SK-N-SH (cell line): Measurements from ENCODE around the gene UMOD. TPM values are rescaled to one million over a fixed set of nuclear protein-coding genes. Genes with fewer than 3 reads are reported as not detected.

ENCODE experiments used
- CTCF ChIA-PET: fragments of 300-600, 350-600 bp; formaldehyde crosslinking; extraction: SDS; loops from one replicate; lab custom pipeline; 2021; lab: Yijun Ruan, JAX
- POLR2A ChIA-PET: fragments of 350-600 bp; sonication (Branson Sonifier 250); formaldehyde crosslinking; extraction: SDS; loops from one replicate; lab custom pipeline; 2020; ENCODE audit warnings: antibody characterized with exemption, inconsistent platforms; lab: Yijun Ruan, JAX
- DNase-seq: peaks from one replicate; pipeline ENCODE4 v3.0.0; 2012
- H2AFZ ChIP-seq: fragments of 200-600 bp; sonication (generic); 2 replicates; pipeline ENCODE4 v1.8.1; 2016; ENCODE audit warnings: antibody characterized with exemption, mild to moderate bottlenecking, low read depth
- H3F3A ChIP-seq: fragments of 200-600 bp; sonication (generic); replicated peaks from 2 replicates; pipeline ENCODE3; 2016; ENCODE audit warnings: antibody characterized with exemption, mild to moderate bottlenecking; ENCODE audit not compliant: insufficient read depth
- H3K27ac ChIP-seq, 2 experiments: fragments of 200-500 bp in 1 of 2; fragments of 200-600 bp in 1 of 2; sonication (Bioruptor generic) in 1 of 2; sonication (generic), shearing (Covaris generic) in 1 of 2; 2 replicates each; pipeline versions ENCODE4 v1.5.1 to v1.6.1; 2014 to 2016; ENCODE audit warnings: low read depth in 2 of 2, inconsistent platforms in 1 of 2, low read length in 1 of 2, mild to moderate bottlenecking in 1 of 2, mixed read lengths in 1 of 2
- H3K27me3 ChIP-seq: fragments of 200-600 bp; sonication (generic), shearing (Covaris generic); 2 replicates; pipeline ENCODE4 v1.6.1; 2016; ENCODE audit warnings: mixed run types; ENCODE audit not compliant: insufficient read depth
- H3K36me3 ChIP-seq, 2 experiments: fragments of 200-500 bp in 1 of 2; fragments of 200-600 bp in 1 of 2; sonication (Bioruptor generic) in 1 of 2; sonication (generic) in 1 of 2; replicated peaks in 1 of 2; 2 replicates each; pipeline versions ENCODE3 to v1.5.1; 2014 to 2016; ENCODE audit warnings: low read length in 1 of 2, mild to moderate bottlenecking in 1 of 2; ENCODE audit not compliant: insufficient read depth in 2 of 2, control insufficient read depth in 1 of 2
- H3K4me1 ChIP-seq, 2 experiments: fragments of 200-500 bp in 1 of 2; fragments of 200-600 bp in 1 of 2; sonication (Bioruptor generic) in 1 of 2; sonication (generic), shearing (Covaris generic) in 1 of 2; 2 replicates each; pipeline versions ENCODE4 v1.5.1 to v1.6.1; 2014 to 2016; ENCODE audit warnings: low read depth in 1 of 2, low read length in 1 of 2, mixed run types in 1 of 2; ENCODE audit not compliant: insufficient read depth in 2 of 2, control insufficient read depth in 1 of 2
- H3K4me2 ChIP-seq: fragments of 200-600 bp; sonication (generic), shearing (Covaris generic); 2 replicates; pipeline ENCODE4 v1.6.1; 2017; ENCODE audit warnings: mixed run types
- H3K4me3 ChIP-seq, 2 experiments: fragments of 200-500 bp in 1 of 2; fragments of 200-600 bp in 1 of 2; sonication (Bioruptor generic) in 1 of 2; sonication (generic), shearing (Covaris generic) in 1 of 2; 2 replicates each; pipeline versions ENCODE4 v1.5.1 to v1.8.1; 2014 to 2016; ENCODE audit warnings: low read depth in 2 of 2, inconsistent platforms in 1 of 2, low read length in 1 of 2, mild to moderate bottlenecking in 1 of 2, mixed read lengths in 1 of 2, moderate library complexity in 1 of 2
- H3K79me2 ChIP-seq: fragments of 200-600 bp; sonication (generic); 2 replicates; pipeline ENCODE4 v1.8.1; 2017; ENCODE audit warnings: mild to moderate bottlenecking; ENCODE audit not compliant: insufficient read depth
- H3K9ac ChIP-seq: fragments of 200-600 bp; sonication (generic); 2 replicates; pipeline ENCODE4 v1.6.1; 2017; ENCODE audit warnings: mixed run types
- H3K9me2 ChIP-seq: fragments of 200-600 bp; sonication (generic); 2 replicates; pipeline ENCODE4 v1.6.1; 2017; ENCODE audit warnings: mixed run types
- H3K9me3 ChIP-seq: fragments of 200-600 bp; sonication (generic); 2 replicates; pipeline ENCODE4 v1.6.1; 2017; ENCODE audit warnings: mixed run types, mild to moderate bottlenecking, moderate library complexity
- H4K20me1 ChIP-seq: fragments of 200-600 bp; sonication (generic); 2 replicates; pipeline ENCODE4 v1.6.1; 2017; ENCODE audit warnings: mild to moderate bottlenecking, mixed run types; ENCODE audit not compliant: insufficient read depth
- FOSL2 ChIP-seq: IDR thresholded peaks from 2 replicates; pipeline ENCODE4 v1.4.0; 2012; ENCODE audit warnings: low read depth, mild to moderate bottlenecking, moderate library complexity, borderline replicate concordance
- FOXJ3 ChIP-seq: sonication (generic); formaldehyde crosslinking; IDR thresholded peaks from 2 replicates; pipeline ENCODE4 v1.5.1; 2020; ENCODE audit warnings: mild to moderate bottlenecking, missing genetic modification reagents
- FOXM1 ChIP-seq: IDR thresholded peaks from 2 replicates; pipeline ENCODE4 v1.4.0; 2012; ENCODE audit warnings: low read depth, mild to moderate bottlenecking
- GABPA ChIP-seq: IDR thresholded peaks from 2 replicates; pipeline ENCODE4 v1.4.0; 2012; ENCODE audit warnings: low read depth, mild to moderate bottlenecking
- GATA2 ChIP-seq: sonication (generic); formaldehyde crosslinking; IDR thresholded peaks from 2 replicates; pipeline ENCODE4 v1.5.0; 2020; ENCODE audit warnings: mild to moderate bottlenecking, missing genetic modification reagents
- JUND ChIP-seq: IDR thresholded peaks from 2 replicates; pipeline ENCODE4 v1.4.0; 2012
- MEF2A ChIP-seq: IDR thresholded peaks from 2 replicates; pipeline ENCODE4 v1.4.0; 2012; ENCODE audit warnings: low read depth, borderline replicate concordance
- MXI1 ChIP-seq: IDR thresholded peaks from 2 replicates; pipeline ENCODE4 v1.6.1; 2012; ENCODE audit warnings: mild to moderate bottlenecking, low read depth, low read length, improper control_type of control experiment
- NRF1 ChIP-seq: IDR thresholded peaks from 2 replicates; pipeline ENCODE4 v1.6.1; 2012; ENCODE audit warnings: low read depth, mild to moderate bottlenecking, low read length
- POLR2AphosphoS5 ChIP-seq: IDR thresholded peaks from 2 replicates; pipeline ENCODE4 v1.6.1; 2012; ENCODE audit warnings: low read depth, low read length
- RAD21 ChIP-seq: IDR thresholded peaks from 2 replicates; pipeline ENCODE4 v1.6.1; 2012; ENCODE audit warnings: mild to moderate bottlenecking, low read length
- RFX5 ChIP-seq: IDR thresholded peaks from 2 replicates; pipeline ENCODE4 v1.6.1; 2012; ENCODE audit warnings: mild to moderate bottlenecking, improper control_type of control experiment, low read length
- RXRA ChIP-seq: IDR thresholded peaks from 2 replicates; pipeline ENCODE4 v1.4.0; 2012; ENCODE audit warnings: low read depth, mild to moderate bottlenecking, borderline replicate concordance
- SMC3 ChIP-seq: IDR thresholded peaks from 2 replicates; pipeline ENCODE4 v1.6.1; 2012; ENCODE audit warnings: low read depth, low read length, improper control_type of control experiment
- TCF12 ChIP-seq: IDR thresholded peaks from 2 replicates; pipeline ENCODE4 v1.4.0; 2012
- YY1 ChIP-seq: IDR thresholded peaks from 2 replicates; pipeline ENCODE4 v1.4.0; 2012; ENCODE audit warnings: low read depth, mild to moderate bottlenecking
- WGBS: methylation state at CpG from one replicate; pipeline ENCODE4 v1.1.6; 2017; ENCODE audit warnings: low lambda C conversion rate; 5-methylcytosine and 5-hydroxymethylcytosine counted together
- polyA plus RNA-seq, 3 experiments: library from polyadenylated mRNA; depleted of rRNA; stranded (reverse); fragments of >200 nt; gene quantifications; 2 replicates each; pipeline ENCODE4 v1.2.3, GENCODE V29; 2012
- TF ChIP-seq, protein P1 (sequence below): IDR thresholded peaks from 2 replicates; pipeline ENCODE4; 2012
- TF ChIP-seq, protein P2 (sequence below): fragments of 200-600 bp; sonication (generic); IDR thresholded peaks from 2 replicates; pipeline ENCODE4 v1.6.1; 2017; ENCODE audit warnings: antibody characterized with exemption, mild to moderate bottlenecking, moderate library complexity
- TF ChIP-seq, protein P3 (sequence below): fragments of 150-350 bp; IDR thresholded peaks from 2 replicates; pipeline ENCODE4 v1.6.1; 2016; ENCODE audit warnings: mild to moderate bottlenecking, low read depth, low read length
- TF ChIP-seq, protein P4 (sequence below): fragments of 150-350 bp; IDR thresholded peaks from 2 replicates; pipeline ENCODE4 v1.6.1; 2017; ENCODE audit warnings: antibody characterized with exemption, low read length, low read depth, borderline replicate concordance
- TF ChIP-seq, protein P5 (sequence below): IDR thresholded peaks from 2 replicates; pipeline ENCODE4 v1.4.0; 2012; ENCODE audit warnings: low read depth
- TF ChIP-seq, protein P6 (sequence below): IDR thresholded peaks from 2 replicates; pipeline ENCODE4 v1.4.0; 2012; ENCODE audit warnings: low read depth, borderline replicate concordance

Gene UMOD
- polyA plus RNA-seq, 1 of the 3 experiments (the other 2 are of a cell fraction): not detected

DNA sequence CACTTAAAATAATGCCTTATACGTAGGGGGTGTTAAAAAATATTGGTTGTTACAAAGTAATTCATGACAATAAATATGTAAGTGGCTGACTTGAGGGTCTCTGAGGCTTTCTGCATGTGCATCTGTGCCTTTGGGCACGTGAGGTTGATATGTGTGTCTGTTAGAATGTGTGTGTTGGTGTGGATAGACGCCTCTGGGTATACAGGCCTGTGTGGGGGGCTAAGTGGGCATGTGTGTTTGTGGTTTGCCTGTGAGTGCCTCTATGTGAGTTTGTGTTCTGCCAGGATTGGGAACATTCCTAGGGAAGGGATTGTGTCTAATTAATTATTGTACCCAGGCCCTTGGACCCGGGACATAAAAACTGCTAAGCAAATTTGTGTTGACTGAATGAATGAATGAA, 44.2 kb downstream of the UMOD start:
- Histone ChIP-seq H3K9me2 (no peaks in the 10 kb centered on the region), H3K4me2 (no peak overlapping the region), H3K27ac (no peak overlapping the region), H4K20me1 (no peaks in the 10 kb centered on the region), H3K27me3 (no peaks in the 10 kb centered on the region), H3F3A (no peaks in the 10 kb centered on the region), H3K79me2 (no peaks in the 10 kb centered on the region), H3K9ac (no peak overlapping the region), H3K4me3 (no peak overlapping the region), H2AFZ (no peak overlapping the region), H3K9me3 (no peaks in the 10 kb centered on the region), H3K4me1 (no peaks in the 10 kb centered on the region), H3K36me3 (no peaks in the 10 kb centered on the region)
- POLR2A ChIA-PET: no interaction called here
- WGBS: 5% methylated on average over 4 of the region's 4 CpGs
- TF ChIP-seq, protein P1, sequence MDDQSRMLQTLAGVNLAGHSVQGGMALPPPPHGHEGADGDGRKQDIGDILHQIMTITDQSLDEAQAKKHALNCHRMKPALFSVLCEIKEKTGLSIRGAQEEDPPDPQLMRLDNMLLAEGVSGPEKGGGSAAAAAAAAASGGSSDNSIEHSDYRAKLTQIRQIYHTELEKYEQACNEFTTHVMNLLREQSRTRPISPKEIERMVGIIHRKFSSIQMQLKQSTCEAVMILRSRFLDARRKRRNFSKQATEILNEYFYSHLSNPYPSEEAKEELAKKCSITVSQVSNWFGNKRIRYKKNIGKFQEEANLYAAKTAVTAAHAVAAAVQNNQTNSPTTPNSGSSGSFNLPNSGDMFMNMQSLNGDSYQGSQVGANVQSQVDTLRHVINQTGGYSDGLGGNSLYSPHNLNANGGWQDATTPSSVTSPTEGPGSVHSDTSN: no peak
- TF ChIP-seq GABPA (no peak), RAD21 (no peak)
- CTCF ChIA-PET: interaction anchor here (2.2 to 6.1 kb wide), 3 partner anchors 8 to 401 kb away, joined by 10 to 47 read pairs (median 16); no protein-coding TSS in a partner anchor
- DNase-seq: no peak

DNA sequence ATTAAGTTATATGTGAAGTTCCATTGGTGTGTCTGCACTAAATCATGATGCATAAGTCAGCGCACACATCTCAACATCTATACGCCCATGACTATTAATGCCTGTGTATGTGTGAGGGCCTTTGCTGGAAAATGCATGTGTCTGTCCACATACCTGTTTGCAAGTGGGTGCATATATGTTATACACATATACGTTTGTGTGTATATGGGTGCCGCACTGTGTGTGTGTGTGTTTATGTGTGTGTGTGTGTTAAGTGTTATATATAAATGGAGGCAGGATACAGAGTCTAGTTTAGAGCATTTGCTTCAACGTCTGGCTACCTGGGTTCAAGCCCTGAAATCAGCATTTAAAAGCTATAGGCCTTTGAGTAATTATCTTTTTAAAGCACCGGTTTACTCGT, 44.7 kb downstream of the UMOD start:
- Histone ChIP-seq H3K79me2 (no peaks in the 10 kb centered on the region), H3K4me3 (no peak overlapping the region), H3K27me3 (no peaks in the 10 kb centered on the region), H3K9me2 (no peaks in the 10 kb centered on the region), H3K36me3 (no peaks in the 10 kb centered on the region), H3K4me2 (no peak overlapping the region), H3K9ac (no peak overlapping the region), H3K4me1 (no peaks in the 10 kb centered on the region), H3K27ac (no peak overlapping the region), H3K9me3 (no peaks in the 10 kb centered on the region), H4K20me1 (no peaks in the 10 kb centered on the region), H2AFZ (no peak overlapping the region), H3F3A (no peaks in the 10 kb centered on the region)
- DNase-seq: no peak
- POLR2A ChIA-PET: no interaction called here
- WGBS: 57% methylated on average over 7 of the region's 7 CpGs
- CTCF ChIA-PET: interaction anchor here (1.1 to 6.1 kb wide), 3 partner anchors 76 to 401 kb away, joined by 4 to 47 read pairs (median 10); no protein-coding TSS in a partner anchor
- TF ChIP-seq TCF12 (no peak), RFX5 (no peak), GABPA (no peak), SMC3 (no peak), NRF1 (no peak), POLR2AphosphoS5 (no peak), YY1 (no peak), GATA2 (no peak), FOXM1 (no peak), FOXJ3 (CRISPR knock-in tag) (no peak), MEF2A (no peak), FOSL2 (no peak), JUND (no peak), MXI1 (no peak), RXRA (no peak)
- TF ChIP-seq, protein P2, sequence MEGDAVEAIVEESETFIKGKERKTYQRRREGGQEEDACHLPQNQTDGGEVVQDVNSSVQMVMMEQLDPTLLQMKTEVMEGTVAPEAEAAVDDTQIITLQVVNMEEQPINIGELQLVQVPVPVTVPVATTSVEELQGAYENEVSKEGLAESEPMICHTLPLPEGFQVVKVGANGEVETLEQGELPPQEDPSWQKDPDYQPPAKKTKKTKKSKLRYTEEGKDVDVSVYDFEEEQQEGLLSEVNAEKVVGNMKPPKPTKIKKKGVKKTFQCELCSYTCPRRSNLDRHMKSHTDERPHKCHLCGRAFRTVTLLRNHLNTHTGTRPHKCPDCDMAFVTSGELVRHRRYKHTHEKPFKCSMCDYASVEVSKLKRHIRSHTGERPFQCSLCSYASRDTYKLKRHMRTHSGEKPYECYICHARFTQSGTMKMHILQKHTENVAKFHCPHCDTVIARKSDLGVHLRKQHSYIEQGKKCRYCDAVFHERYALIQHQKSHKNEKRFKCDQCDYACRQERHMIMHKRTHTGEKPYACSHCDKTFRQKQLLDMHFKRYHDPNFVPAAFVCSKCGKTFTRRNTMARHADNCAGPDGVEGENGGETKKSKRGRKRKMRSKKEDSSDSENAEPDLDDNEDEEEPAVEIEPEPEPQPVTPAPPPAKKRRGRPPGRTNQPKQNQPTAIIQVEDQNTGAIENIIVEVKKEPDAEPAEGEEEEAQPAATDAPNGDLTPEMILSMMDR: no peak
- TF ChIP-seq, protein P3, sequence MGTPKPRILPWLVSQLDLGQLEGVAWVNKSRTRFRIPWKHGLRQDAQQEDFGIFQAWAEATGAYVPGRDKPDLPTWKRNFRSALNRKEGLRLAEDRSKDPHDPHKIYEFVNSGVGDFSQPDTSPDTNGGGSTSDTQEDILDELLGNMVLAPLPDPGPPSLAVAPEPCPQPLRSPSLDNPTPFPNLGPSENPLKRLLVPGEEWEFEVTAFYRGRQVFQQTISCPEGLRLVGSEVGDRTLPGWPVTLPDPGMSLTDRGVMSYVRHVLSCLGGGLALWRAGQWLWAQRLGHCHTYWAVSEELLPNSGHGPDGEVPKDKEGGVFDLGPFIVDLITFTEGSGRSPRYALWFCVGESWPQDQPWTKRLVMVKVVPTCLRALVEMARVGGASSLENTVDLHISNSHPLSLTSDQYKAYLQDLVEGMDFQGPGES: no peak
- TF ChIP-seq, protein P4, sequence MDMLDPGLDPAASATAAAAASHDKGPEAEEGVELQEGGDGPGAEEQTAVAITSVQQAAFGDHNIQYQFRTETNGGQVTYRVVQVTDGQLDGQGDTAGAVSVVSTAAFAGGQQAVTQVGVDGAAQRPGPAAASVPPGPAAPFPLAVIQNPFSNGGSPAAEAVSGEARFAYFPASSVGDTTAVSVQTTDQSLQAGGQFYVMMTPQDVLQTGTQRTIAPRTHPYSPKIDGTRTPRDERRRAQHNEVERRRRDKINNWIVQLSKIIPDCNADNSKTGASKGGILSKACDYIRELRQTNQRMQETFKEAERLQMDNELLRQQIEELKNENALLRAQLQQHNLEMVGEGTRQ: no peak
- TF ChIP-seq, protein P5, sequence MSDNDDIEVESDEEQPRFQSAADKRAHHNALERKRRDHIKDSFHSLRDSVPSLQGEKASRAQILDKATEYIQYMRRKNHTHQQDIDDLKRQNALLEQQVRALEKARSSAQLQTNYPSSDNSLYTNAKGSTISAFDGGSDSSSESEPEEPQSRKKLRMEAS: no peak
- TF ChIP-seq, protein P6, sequence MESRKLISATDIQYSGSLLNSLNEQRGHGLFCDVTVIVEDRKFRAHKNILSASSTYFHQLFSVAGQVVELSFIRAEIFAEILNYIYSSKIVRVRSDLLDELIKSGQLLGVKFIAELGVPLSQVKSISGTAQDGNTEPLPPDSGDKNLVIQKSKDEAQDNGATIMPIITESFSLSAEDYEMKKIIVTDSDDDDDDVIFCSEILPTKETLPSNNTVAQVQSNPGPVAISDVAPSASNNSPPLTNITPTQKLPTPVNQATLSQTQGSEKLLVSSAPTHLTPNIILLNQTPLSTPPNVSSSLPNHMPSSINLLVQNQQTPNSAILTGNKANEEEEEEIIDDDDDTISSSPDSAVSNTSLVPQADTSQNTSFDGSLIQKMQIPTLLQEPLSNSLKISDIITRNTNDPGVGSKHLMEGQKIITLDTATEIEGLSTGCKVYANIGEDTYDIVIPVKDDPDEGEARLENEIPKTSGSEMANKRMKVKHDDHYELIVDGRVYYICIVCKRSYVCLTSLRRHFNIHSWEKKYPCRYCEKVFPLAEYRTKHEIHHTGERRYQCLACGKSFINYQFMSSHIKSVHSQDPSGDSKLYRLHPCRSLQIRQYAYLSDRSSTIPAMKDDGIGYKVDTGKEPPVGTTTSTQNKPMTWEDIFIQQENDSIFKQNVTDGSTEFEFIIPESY: no peak
